ENCODE results near the gene OFD1.

The OFD1 gene, protein sequence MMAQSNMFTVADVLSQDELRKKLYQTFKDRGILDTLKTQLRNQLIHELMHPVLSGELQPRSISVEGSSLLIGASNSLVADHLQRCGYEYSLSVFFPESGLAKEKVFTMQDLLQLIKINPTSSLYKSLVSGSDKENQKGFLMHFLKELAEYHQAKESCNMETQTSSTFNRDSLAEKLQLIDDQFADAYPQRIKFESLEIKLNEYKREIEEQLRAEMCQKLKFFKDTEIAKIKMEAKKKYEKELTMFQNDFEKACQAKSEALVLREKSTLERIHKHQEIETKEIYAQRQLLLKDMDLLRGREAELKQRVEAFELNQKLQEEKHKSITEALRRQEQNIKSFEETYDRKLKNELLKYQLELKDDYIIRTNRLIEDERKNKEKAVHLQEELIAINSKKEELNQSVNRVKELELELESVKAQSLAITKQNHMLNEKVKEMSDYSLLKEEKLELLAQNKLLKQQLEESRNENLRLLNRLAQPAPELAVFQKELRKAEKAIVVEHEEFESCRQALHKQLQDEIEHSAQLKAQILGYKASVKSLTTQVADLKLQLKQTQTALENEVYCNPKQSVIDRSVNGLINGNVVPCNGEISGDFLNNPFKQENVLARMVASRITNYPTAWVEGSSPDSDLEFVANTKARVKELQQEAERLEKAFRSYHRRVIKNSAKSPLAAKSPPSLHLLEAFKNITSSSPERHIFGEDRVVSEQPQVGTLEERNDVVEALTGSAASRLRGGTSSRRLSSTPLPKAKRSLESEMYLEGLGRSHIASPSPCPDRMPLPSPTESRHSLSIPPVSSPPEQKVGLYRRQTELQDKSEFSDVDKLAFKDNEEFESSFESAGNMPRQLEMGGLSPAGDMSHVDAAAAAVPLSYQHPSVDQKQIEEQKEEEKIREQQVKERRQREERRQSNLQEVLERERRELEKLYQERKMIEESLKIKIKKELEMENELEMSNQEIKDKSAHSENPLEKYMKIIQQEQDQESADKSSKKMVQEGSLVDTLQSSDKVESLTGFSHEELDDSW

DNA sequence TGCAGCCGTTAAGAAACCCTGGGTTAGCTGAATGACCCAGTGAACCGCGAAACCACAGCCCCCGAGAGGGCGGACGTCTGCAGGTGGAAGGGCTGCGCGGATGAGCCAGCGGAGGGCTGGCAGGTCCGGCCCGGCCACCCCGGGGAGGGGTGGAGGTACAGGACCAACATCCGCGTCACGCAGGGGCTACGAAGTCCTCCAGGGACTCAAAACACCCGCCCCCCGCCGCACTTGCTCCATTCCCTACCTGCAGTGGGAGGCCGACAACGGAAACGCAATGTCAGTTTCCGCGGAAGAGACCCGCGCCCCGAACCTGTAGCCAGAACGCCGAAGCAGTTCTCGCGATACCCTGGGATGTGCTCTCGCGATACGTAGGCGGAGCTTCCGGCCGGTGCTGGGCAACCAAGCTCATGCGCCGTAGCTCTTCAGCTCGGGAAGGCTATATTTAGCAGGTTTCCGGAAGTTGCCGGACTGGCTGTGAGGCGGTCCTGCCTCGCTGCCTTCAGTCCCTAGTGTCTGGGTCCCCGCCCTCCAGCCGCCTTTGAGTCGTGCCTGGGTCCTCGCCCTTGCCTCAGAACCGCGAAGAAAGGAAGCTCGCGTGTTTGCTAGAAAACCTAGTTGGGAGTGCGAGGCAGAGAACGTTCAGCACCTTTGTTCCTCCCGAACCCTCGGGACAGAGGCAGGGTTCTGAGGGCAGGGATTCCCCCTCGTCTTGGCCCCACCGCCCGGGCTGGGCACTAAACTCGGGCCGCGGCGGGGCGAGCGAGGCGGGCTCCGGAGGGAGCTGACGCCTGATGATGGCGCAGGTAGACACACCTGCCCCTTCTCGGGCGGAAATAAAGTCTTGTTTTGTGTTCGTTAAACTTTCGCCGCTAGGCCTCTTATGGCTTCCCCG, at the start of gene OFD1, which contains the start of gene TRAPPC2:
TSS of gene OFD1 (plus strand) at position 471 of the 895 bp plus-strand sequence. CDS start at position 795, 324 bp downstream.
TSS of gene TRAPPC2 (minus strand) at position 343 of the 895 bp plus-strand sequence. CDS start 14,657 bp downstream, outside the sequence.
- DNase-seq (ENCODE audit: low read depth in 2 of 3, low spot score in 1 of 3) = peak; percentile 77 to 90 (median 80)

DNA sequence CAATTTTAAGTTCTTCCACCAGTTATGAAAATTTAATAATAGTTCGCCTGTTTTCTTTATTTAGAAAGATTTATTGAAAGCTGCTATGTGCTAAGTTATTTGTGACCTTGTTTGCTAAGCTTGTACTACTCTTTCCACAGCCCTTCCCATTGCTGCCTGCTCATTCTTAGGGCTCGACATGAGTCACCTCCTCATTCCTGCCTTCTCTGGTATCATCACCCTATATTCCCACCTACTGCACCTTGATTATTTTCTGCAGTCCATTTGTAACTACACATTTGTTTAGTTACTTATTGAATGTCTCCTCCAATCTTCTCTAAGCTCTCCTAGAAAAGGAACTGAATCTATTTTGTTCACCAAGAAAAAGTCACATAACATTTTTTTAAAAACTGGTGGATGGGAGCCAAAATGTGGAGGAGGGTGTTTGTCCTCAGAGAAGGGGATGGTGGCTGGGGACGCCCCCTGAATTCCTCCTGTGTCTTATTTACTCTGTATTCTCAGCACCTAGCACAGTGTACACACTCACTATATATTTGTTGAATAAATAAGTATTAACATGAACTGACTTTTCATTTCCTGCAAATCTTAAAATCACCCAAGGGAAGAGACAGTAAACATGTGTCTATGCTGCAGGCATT, 49.3 kb upstream of the OFD1 start:
- no peak for DNase-seq (ENCODE audit: low read depth in 2 of 3, low spot score in 1 of 3)

DNA sequence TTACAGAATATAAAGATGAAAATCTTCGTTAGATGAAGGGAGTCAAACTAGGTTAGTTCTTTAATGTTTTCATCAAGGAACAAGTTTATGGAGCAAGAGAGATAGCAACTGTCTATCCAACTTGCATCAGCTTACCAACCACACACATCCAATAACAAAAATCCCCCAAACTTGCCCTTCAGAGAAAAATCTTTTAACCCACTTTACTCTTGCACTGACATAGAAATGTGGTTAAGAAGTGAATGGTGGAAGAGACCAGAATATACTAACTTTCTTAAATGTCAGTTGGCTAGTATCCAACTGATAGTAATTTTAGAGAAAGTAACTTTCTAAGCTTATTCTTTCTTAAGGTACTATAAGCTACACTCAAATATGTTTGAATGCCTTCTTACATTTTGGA, 47.3 kb upstream of the OFD1 start:
- no peak for DNase-seq (ENCODE audit: low read depth in 2 of 3, low spot score in 1 of 3)

DNA sequence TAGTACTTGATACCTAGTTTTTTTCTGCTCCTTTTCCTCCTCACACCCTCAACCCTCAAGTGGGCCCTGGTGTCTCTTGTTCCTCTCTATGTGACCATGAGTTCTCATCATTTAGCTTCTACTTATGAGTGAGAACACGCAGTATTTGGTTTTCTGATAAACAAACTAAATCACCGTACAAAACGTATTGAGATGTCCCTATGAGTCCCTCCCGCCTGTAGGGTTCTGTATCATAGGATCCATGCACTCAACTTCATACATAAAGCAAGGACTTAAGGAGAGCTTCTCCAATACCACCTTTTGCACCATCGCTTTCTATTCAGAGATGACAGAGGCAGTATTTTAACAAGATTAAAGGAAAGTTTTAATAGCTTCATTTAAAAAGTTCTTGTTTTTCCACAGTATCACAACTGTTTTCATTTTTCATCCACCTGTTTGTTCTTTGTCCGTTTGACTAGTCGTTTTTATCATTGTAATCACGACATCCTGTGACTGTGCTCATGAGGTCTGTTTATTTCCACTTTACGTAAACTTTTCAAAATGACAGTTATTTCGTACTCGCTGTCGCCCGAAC, 46.1 kb upstream of the OFD1 start:
- DNase-seq (ENCODE audit: low read depth in 2 of 3, low spot score in 1 of 3) = no peak

DNA sequence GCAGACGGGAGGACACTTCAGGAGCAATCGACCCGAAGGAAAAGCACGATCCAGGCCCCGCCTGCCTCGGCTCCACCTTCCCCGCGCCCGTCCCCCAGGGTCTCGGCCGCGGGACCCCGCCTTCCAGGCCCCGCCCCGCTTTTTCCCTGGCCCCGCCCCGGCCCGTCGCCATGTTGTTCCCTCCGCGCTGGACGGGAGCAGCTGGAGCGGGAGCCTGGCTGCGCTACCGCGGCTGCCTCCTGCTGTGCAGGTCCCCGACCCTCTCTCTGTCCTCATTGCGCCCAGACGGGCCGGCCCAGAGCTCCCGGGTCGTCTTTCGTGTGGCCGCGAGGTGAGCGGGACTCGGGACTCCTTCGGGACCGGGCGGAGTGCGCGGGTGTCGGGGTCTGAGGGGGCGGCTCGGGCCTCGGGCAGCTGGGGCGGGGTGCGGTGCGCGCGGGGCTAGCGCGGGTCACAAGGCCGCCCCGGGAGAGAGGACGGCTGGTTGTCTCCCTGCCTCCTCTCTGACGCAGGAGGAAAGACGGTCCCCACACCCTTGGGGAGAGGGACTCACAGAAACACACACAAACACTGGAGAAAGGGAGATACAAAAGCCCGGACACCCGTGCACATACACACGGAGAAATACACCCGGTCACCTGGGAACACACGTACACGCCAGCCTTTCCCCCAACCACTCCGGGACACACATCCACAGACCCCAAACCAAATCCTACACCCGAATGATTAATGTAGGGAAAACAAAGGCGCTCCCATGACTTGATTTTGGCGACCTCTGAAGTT, 45.4 kb upstream of the OFD1 start, which contains the start of gene RAB9A:
TSS of gene RAB9A (plus strand) at position 171 of the 783 bp plus-strand sequence. CDS start 19,619 bp downstream, outside the sequence.
- DNase-seq (ENCODE audit: low read depth in 2 of 3, low spot score in 1 of 3) = peak; percentile 69 to 76 (median 73)

DNA sequence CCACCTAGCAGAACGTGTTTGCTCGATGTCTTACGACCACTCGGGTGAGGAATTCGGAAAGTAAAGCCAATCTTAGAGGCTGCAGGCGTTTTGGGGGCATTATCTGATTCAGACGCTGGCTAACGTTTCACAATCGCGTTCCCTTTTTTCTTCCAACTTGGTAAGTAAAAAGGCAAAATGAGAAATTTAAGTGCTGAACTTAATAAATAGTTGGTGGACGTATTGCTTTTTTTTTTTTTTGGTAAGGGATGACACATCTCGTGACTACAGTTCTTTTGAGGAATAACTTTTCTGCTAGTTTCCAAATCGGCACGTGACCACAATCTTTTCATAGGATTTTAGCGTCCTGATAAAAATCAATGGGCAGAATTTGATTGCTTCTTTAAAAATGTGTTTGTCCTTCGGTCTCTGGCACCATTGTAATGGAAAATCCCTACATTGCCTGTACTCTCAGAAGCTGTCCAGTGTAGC, 44.8 kb upstream of the OFD1 start:
- DNase-seq (ENCODE audit: low read depth in 2 of 3, low spot score in 1 of 3) = no peak

DNA sequence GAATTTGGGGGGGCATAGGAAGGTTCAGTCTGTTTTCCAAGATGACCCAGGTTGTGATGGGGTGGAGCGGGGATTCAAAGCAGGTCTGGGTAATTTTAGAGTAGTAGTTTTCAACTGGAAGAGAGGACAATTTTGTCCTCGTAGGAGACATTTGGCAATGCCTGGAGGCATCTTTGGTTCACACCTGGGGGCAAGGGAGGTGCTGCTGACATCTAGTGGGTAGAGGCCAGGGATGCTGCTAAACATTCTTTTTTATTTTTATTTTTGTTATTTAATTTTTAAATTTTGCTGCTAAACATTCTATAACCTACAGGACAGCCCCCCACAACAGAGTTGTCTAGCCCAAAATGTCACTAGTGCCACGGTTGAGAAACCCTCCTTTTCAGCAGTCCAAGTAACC, 43.7 kb upstream of the OFD1 start:
- no peak for DNase-seq (ENCODE audit: low read depth in 2 of 3, low spot score in 1 of 3)

DNA sequence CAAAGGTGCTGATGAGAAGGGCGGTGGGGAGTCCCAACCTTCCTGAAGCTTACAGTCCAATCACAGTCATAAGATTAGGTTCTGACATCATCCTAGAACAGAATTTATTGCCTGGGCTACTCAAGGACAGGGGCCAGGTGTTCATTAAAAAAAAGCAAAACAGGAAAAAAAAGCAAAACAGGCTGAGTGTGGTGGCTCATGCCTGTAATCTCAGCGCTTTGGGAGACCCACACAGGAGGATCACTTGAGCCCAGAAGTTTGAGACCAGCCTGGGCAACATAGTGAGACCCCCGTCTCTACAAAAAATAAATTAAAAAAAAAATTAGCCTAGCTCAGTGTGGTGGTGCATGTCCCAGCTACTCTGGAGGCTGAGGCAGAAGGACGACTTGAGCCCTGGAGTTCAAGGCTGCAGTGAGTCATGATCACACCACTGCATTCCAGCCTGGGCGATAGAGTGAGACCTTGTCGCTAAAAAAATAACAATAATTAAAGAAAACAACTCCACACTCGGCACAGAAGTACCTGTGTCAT, 42.6 kb upstream of the OFD1 start:
- DNase-seq (ENCODE audit: low read depth in 2 of 3, low spot score in 1 of 3) = no peak

DNA sequence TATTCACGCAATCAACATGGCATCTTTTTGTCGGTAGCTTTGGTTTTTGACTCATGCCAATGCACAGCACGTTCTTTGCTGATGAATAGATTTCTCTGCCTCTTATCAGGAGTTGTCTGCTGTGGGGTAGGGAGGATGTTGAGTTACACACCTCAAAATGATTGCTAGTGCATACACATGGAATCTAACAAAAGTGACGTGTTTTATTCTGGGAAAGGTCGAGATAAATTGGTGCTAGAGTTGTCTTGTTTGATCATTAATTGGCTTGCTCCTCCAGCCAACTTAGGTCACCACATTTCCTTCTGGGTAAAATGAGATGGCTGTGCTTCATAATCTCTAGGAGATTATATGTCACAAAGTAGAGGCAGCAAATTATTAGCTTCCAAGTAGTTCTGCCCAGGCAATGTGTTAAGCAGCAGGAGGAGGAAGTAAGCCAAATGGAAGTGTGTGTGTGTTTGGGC, 41.7 kb upstream of the OFD1 start:
- DNase-seq (ENCODE audit: low read depth in 2 of 3, low spot score in 1 of 3) = no peak

DNA sequence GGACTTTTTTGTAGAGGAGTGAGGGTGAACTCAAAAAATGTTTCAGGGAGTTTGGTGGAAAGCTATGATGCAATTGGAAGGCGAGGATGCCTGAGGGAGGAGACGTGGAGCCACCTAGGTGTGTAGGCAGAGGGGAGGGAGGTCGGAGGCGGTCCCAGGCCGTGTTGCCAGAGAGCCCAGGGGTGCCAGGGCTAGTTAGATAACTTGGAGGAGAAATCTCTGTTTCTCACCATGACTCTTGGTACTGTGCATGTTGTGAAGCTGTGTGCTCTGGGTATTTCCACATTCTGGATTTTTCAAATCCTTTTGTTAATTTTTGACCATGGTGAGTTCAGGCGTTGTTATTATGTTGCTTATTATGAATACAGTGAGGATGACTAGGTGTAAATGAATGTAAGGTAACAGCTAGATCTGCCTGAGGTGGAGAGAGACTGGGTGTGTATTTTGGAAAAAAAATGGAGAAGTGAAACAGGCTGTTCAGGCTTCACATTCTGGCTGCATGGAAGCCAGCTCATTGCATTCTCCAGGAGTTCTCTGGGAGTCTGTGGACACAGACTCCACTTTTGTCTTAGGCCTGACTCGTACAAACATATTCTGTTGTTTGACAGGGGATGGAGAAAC, 41.1 kb upstream of the OFD1 start:
- no peak for DNase-seq (ENCODE audit: low read depth in 2 of 3, low spot score in 1 of 3)

DNA sequence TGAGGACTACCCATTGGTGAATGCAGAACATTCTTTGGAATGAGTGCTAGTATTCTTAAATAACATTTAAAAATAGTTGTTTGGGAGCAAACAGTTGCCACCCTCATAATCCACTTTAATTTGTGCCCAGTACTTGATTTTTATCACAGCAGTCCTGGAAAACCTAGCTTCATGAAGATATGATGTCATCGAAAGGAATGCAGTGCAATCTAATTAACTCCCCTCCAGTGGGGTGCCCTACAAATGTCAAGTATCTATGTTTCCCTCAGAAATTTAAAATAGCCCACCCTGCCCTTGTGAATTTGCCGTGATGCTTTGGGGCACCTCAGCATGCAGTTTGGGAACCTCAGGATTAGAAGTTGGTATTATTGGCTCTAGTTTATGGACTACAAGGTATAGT, 40.2 kb upstream of the OFD1 start:
- no peak for DNase-seq (ENCODE audit: low read depth in 2 of 3, low spot score in 1 of 3)

DNA sequence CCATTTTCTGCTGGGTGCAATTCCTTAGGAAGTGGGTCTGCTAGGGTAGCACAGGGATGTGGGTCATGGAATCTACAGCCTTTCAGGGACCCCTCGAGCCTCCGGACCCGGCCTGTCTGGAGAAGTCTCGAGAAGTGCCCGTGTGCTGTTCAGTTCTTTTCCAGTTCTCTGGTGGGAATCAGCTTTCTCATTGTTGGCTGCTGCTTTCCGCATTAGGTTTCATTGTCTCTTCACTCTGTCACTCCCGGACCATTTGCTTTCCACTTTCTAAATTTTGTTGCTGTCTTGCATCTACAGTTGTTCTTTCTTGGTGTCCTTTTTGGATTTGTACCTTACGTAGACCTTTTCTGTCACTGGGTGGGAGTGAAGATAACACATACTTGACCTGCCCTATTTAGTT, 39.6 kb upstream of the OFD1 start:
- DNase-seq (ENCODE audit: low read depth in 2 of 3, low spot score in 1 of 3) = no peak

DNA sequence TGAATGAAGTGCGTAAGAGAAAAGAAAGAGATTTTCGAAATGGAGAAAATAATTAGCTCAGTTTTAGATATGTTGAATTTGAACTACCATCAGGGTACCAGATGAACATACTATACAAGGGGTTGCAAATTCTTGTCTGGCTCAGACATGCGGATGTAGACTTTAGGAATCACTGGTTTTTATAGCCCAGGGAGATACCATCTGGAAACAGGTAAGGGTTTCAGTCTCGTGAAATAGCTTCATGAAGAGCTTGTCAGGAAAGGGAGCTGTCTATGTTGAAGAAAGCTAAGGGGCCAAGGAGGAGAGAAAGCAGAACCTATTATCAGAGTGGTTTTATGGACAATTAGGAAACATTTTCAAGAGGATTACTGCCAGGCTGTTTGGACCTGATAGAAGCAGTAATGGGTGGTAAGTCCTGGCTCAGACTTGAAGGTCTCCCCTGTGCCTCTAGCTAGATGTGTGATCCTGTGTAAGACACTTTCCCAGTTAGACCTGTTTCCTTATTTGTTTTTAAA, 38.9 kb upstream of the OFD1 start:
- DNase-seq (ENCODE audit: low read depth in 2 of 3, low spot score in 1 of 3) = no peak

DNA sequence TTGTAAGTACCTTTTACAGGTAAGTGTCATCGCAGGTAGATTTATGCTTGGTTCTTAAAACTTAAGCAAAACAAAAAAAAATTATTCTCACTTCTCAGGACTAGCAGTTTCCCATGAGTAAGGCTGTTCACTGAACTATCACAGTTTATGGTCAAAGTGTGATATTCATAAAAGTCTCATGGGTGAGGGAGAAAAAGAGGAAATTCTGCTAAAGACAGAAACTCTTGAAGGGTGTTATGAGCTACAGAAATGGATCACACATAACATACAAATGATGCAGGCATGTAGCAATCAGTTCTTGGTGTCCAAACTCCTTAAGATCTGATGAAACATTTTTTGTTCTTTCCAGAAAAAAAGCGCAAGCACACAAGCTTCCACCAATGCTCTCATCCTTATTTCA, 37.1 kb upstream of the OFD1 start:
- no peak for DNase-seq (ENCODE audit: low read depth in 2 of 3, low spot score in 1 of 3)

DNA sequence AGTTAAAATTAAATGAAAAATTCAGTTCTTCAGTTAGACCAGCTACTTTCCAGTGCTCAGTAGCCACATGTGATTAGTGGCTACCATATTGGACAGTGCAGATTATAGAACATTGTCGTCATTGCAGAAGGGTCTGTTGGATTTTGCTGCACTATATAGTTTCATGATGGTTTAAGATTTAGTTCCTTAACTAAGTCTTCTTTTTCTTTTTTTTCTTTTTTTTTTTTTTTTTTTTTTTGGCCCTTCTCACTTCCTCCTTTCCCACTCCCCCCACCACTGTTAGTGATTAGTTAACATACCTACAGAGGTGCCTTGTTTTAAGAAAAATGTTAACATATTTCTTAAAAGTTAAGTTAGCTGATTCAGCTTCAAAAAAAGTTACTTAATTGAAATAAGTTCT, 36.6 kb upstream of the OFD1 start:
- no peak for DNase-seq (ENCODE audit: low read depth in 2 of 3, low spot score in 1 of 3)

DNA sequence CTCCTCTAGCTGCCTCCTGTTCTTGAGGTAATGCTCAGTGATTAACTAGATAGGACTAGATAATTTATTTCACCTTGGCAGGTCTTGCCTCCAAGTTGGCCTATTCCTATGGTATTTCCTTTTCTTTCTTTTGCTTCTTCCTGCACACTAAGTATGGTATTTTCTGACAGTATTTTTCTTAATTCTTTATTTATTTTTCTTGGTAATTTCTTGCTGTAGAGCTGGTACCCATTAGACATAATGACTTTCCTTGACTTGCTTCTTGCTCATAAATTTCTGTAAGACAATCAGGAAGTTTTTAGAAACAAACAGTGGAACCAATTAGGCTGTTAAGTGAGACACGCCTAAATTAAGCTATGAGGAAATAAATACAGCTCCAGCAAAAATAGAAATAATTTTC, 36.1 kb upstream of the OFD1 start:
- DNase-seq (ENCODE audit: low read depth in 2 of 3, low spot score in 1 of 3) = no peak

DNA sequence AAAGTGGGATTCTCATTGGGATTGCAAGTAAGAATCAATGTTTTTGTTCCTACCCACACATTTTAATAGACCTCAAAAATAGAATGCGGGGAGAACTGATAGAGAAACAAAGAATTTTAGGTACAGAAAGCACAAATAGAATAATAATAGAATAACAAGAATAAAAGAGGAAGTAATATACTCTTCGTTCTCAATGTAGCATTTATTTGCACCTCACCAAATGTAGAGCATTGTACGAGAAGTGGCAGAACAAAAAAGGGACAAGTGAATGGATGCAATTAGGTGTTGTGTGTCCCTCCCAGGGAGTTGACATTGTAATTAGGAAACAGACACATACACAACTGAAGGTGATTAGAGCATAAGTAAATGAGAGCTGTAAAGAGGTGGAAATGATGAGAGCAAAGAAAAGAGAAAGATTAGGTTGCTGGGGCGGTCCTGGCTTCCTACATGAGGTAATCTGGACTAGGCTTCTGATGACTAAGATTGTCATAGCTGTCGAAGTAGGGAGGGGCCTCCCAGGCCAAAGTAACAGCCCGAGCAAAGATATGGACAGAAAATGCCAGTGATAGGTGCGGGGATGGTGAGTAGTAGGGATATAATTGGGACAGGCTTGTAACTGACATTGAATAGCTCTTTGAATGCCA, 35.2 kb upstream of the OFD1 start:
- no peak for DNase-seq (ENCODE audit: low read depth in 2 of 3, low spot score in 1 of 3)
